Type B pancreatic cell (in vitro differentiated cells): ENCODE measurements around the gene KHDC3L. TPM values are rescaled to one million over a fixed set of nuclear protein-coding genes. Genes with fewer than 3 reads are reported as not detected.

Experiments
- DNase-seq: peaks from one replicate; pipeline ENCODE4 v3.0.0; 2021; ENCODE audit warnings: mixed read lengths; ENCODE audit not compliant: unreplicated experiment; ENCODE audit errors: extremely low spot score
- H3K27ac Mint-ChIP-seq: 2 replicates; pipeline ENCODE4 v1.8.0; 2021; ENCODE audit warnings: mild to moderate bottlenecking, mixed read lengths
- H3K27me3 Mint-ChIP-seq: 2 replicates; pipeline ENCODE4 v1.8.0; 2021; ENCODE audit warnings: mixed read lengths
- H3K36me3 Mint-ChIP-seq: 2 replicates; pipeline ENCODE4 v1.8.0; 2021; ENCODE audit warnings: mixed read lengths
- H3K4me1 Mint-ChIP-seq: one replicate; pipeline ENCODE4 v1.8.0; 2021; ENCODE audit warnings: mixed read lengths; ENCODE audit not compliant: unreplicated experiment
- H3K4me3 Mint-ChIP-seq: 2 replicates; pipeline ENCODE4 v1.8.0; 2021; ENCODE audit warnings: mild to moderate bottlenecking, mixed read lengths
- H3K9me3 Mint-ChIP-seq: 2 replicates; pipeline ENCODE4 v1.8.0; 2021; ENCODE audit warnings: mixed read lengths
- CTCF ChIP-seq: fragments of 200-600 bp; sonication (generic); conservative IDR thresholded peaks from 2 replicates; pipeline ENCODE4 v1.5.0; 2021; ENCODE audit warnings: antibody characterized with exemption, mild to moderate bottlenecking
- total RNA-seq: library from RNA; stranded (reverse); gene quantifications from 2 replicates; pipeline ENCODE4 v1.2.1, GENCODE V29; 2021; ENCODE audit warnings: low replicate concordance

Gene KHDC3L
- total RNA-seq, 1 donor from 2014 or later = not detected

DNA sequence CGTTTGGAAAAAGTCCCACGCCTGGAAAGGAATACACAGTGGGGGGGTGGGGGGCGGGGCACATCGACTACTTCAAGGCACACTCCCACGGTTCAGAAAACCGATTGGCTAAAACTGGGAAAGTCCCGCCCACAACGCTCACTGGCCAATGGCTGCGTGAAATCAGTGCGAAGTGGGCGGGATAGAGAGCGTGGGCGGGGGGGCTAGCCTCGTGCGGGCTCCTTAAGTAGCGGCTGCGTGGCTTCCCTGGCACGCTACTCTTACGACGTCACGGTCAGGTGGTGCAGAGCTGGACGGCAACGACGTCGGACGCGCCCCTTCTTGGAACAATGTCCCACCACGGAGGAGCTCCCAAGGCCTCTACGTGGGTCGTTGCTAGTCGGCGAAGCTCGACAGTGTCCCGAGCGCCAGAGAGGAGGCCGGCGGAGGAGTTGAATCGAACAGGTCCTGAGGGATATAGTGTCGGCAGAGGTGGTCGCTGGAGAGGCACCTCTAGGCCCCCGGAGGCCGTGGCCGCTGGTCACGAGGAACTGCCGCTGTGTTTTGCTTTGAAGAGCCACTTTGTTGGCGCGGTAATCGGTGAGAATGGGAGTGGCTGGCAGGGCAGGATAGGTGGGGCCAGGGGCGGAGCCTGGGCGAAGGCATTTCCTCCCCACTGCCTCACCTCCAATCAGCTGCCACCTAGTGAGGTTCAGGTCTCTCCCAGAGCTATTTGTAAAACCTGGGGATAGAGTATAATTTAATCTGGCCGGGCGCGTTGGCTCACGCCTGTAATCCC, 32.3 kb downstream of the KHDC3L start, which contains the start of gene DDX43:
Gene DDX43 (plus strand): TSS at position 252 of the 778 bp plus-strand sequence. CDS start 78 bp downstream, at position 330.
- H3K4me1 Mint-ChIP-seq = no peaks in the 10 kb centered on the region
- H3K36me3 Mint-ChIP-seq = no peaks in the 10 kb centered on the region
- H3K27me3 Mint-ChIP-seq = no peaks in the 10 kb centered on the region
- no peak within 1 kb of the TSS for H3K27ac Mint-ChIP-seq
- H3K4me3 Mint-ChIP-seq = no peak within 1 kb of the TSS
- no peak for DNase-seq
- no peaks in the 10 kb centered on the region for H3K9me3 Mint-ChIP-seq
- no peak for TF ChIP-seq CTCF

- Mint-ChIP-seq H3K36me3 (no peaks in the 10 kb centered on the region), H3K4me3 (no peak overlapping the region), H3K4me1 (no peaks in the 10 kb centered on the region), H3K27ac (no peak overlapping the region), H3K27me3 (no peaks in the 10 kb centered on the region), H3K9me3 (no peaks in the 10 kb centered on the region)
- no peak for TF ChIP-seq CTCF
- no peak for DNase-seq
Measured at GRCh38 chr6:73395875-73396274, 33.4 kb downstream of the KHDC3L start.

GRCh38 chr6:73400656-73401055, 38.2 kb downstream of the KHDC3L start:
- Mint-ChIP-seq H3K9me3 (no peaks in the 10 kb centered on the region), H3K36me3 (no peaks in the 10 kb centered on the region), H3K4me1 (no peaks in the 10 kb centered on the region), H3K4me3 (no peak overlapping the region), H3K27ac (no peak overlapping the region), H3K27me3 (no peaks in the 10 kb centered on the region)
- no peak for DNase-seq
- TF ChIP-seq CTCF = no peak

DNA sequence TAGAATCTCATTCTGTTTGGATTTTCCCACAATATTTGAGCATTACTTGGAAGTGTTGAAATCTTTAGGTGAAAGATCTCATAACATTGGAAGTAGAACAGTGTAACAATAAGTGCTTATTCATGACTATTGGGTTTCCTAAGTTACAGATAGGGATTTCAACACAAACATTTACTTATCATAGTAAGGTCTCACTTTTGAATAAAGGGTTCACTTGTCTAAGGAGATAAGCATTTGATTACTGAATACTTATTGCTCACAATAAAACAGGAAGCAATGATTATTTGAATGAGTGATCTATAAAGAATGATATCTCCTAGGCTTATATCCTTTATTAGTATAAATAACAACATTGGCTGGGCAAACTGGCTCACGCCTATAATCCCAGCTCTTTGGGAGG, 46.9 kb downstream of the KHDC3L start:
- Mint-ChIP-seq H3K9me3 (no peaks in the 10 kb centered on the region), H3K4me1 (no peaks in the 10 kb centered on the region), H3K27me3 (no peaks in the 10 kb centered on the region), H3K4me3 (no peak overlapping the region), H3K27ac (no peak overlapping the region), H3K36me3 (no peaks in the 10 kb centered on the region)
- DNase-seq = no peak
- TF ChIP-seq CTCF = no peak

DNA sequence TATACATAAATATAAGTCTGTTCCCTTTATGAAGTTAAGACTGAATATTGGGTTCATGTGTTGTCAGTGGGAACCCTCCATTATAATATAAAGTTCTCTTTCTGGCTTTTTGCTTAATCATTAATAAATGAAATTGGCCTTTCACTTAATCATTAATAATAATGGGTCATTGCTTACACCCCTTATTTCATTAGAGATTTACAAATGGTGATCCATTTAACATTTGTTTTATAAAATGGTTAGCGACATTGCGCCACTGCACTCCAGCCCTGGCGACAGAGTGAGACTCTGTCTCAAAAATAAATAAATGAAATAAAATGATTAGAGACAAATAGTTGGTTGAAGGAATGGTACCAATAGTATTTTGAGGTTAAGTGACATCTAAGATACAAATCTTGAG, 50.6 kb downstream of the KHDC3L start:
- no peak for TF ChIP-seq CTCF
- Mint-ChIP-seq H3K4me3 (no peak overlapping the region), H3K9me3 (no peaks in the 10 kb centered on the region)

More for the DNA sequence above, 50.6 kb downstream of the KHDC3L start:
- Mint-ChIP-seq H3K27ac (no peak overlapping the region), H3K4me1 (no peaks in the 10 kb centered on the region), H3K36me3 (no peaks in the 10 kb centered on the region), H3K27me3 (no peaks in the 10 kb centered on the region)
- DNase-seq = no peak

Other genes starting within 250 kb of the KHDC3L start
- gene KHDC1L, start 137.2 kb upstream of the KHDC3L start, total RNA-seq = 0.75 TPM in 1 of 2 replicates, not detected in the other
- 2.0 and 5.3 TPM in 2 replicates for gene KHDC1, start 99.5 kb upstream of the KHDC3L start, total RNA-seq
- gene DPPA5, start 8.4 kb upstream of the KHDC3L start, total RNA-seq = not detected in 2 replicates
- gene OOEP, start 7.2 kb downstream of the KHDC3L start, total RNA-seq = not detected in 2 replicates
- gene DDX43, start 32.2 kb downstream of the KHDC3L start, total RNA-seq = 0.17 TPM in 1 of 2 replicates, not detected in the other
- 0.12 TPM in 2 replicates for gene CGAS, start 89.6 kb downstream of the KHDC3L start, total RNA-seq
- 28.0 and 28.3 TPM in 2 replicates for gene MTO1, start 99.1 kb downstream of the KHDC3L start, total RNA-seq
- 12,371 and 13,155 TPM in 2 replicates for gene EEF1A1, start 158.4 kb downstream of the KHDC3L start, total RNA-seq